Activated T-cell treated with anti-CD3 and anti-CD28 coated beads for 24 hours (primary cell): ENCODE measurements around the gene SDS.

Experiments used
- DNase-seq: peaks from one replicate; pipeline ENCODE4 v3.0.0-alpha.2; 2020; ENCODE audit warnings: low read depth

Gene SDS

GRCh38 chr12:113347107-113347506 lies 56.6 kb downstream of the SDS start:
- no peak for DNase-seq

GRCh38 chr12:113346353-113346752 lies 57.3 kb downstream of the SDS start:
- no peak for DNase-seq

- no peak for DNase-seq
Measured at GRCh38 chr12:113345318-113345717, 58.4 kb downstream of the SDS start.
